GM12891 (cell line): ENCODE results near the gene PDPN.

Source experiments
- POLR2A ChIP-seq: IDR thresholded peaks from 2 replicates; pipeline ENCODE4 v1.6.1; 2011; ENCODE audit warnings: low read depth, low read length, control low read depth
- POLR2AphosphoS5 ChIP-seq: IDR thresholded peaks from 2 replicates; pipeline ENCODE4 v1.6.1; 2011; ENCODE audit warnings: low read depth, low read length, control low read depth

DNA sequence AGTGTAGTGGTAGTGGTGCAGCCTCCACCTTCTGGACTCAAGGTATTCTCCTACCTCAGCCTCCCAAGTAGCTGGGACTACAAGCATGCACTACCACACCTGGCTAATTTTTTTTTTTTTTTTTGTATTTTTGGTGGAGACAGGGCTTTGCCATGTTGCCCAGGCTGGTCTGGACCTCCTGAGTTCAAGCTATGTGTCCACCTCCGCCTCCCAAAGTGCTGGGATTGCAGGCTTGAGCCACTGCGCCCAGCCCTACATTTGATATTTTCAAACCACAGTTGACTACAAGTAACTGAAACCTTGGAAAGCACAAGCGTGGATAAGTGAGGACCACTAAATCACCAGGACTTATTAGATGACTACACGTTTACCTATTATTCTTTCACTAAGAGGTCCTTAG is 10.0 kb upstream of the PDPN start:
- no peak for TF ChIP-seq POLR2AphosphoS5
- no peak for TF ChIP-seq POLR2A
